ENCODE data around the gene NFIX. TPM values are rescaled to one million over a fixed set of nuclear protein-coding genes. Genes with fewer than 3 reads are reported as not detected.
A peak's percentile ranks its signal among the peaks of the same experiment; 100 is the strongest.

The NFIX gene
- polyA plus RNA-seq, 3 donors from 2014 or later, result 0.49 TPM; not detected in 2

GRCh38 chr19:12987190-12987589 lies 8.1 kb upstream of the NFIX start:
- Mint-ChIP-seq H3K27me3 (ENCODE audit: low read depth in 3 of 3) (peaks cover 7 to 20% (median 13%) of the 10 kb centered on the region in 3 donors), H3K4me3 (no peak overlapping the region), H3K4me1 (peaks cover 0 to 7% of the 10 kb centered on the region in 2 donors), H3K9me3 (peaks cover 0 to 2% (median 0%) of the 10 kb centered on the region in 6 donors), H3K36me3 (no peaks in the 10 kb centered on the region), H3K27ac (no peak overlapping the region)
- DNase-seq, result peak in 1 of 3 donors; percentile 42

- Mint-ChIP-seq H3K9me3 (peaks cover 0 to 2% (median 0%) of the 10 kb centered on the region in 6 donors), H3K27me3 (ENCODE audit: low read depth in 3 of 3) (peaks cover 9 to 20% (median 13%) of the 10 kb centered on the region in 3 donors), H3K4me3 (no peak overlapping the region), H3K4me1 (peaks cover 0 to 7% of the 10 kb centered on the region in 2 donors), H3K27ac (no peak overlapping the region), H3K36me3 (no peaks in the 10 kb centered on the region)
- DNase-seq, result no peak
Measured at GRCh38 chr19:12987781-12988180, 7.5 kb upstream of the NFIX start.

- Mint-ChIP-seq H3K4me1 (peaks cover 7 to 15% of the 10 kb centered on the region in 2 donors), H3K4me3 (no peak overlapping the region), H3K27me3 (ENCODE audit: low read depth in 3 of 3) (peaks cover 19 to 30% (median 29%) of the 10 kb centered on the region in 3 donors), H3K27ac (peak overlapping the region in 2 of 6 donors; percentile 16 to 81), H3K36me3 (no peaks in the 10 kb centered on the region), H3K9me3 (peaks cover 0 to 2% (median 0%) of the 10 kb centered on the region in 6 donors)
- DNase-seq, result no peak
Measured at GRCh38 chr19:12990431-12990830, 4.8 kb upstream of the NFIX start.

- peak overlapping the region in 4 of 6 donors; percentile 8 to 81 (median 36) for H3K27ac Mint-ChIP-seq
- no peaks in the 10 kb centered on the region for H3K36me3 Mint-ChIP-seq
- H3K27me3 Mint-ChIP-seq (ENCODE audit: low read depth in 3 of 3), result peaks cover 17 to 29% (median 28%) of the 10 kb centered on the region in 3 donors
- no peak for DNase-seq
- H3K9me3 Mint-ChIP-seq, result peaks cover 0 to 2% (median 0%) of the 10 kb centered on the region in 6 donors
- no peak overlapping the region for H3K4me3 Mint-ChIP-seq
- peaks cover 7 to 15% of the 10 kb centered on the region in 2 donors for H3K4me1 Mint-ChIP-seq
Measured at GRCh38 chr19:12990853-12991252, 4.4 kb upstream of the NFIX start.

- Mint-ChIP-seq H3K9me3 (peaks cover 0 to 2% (median 0%) of the 10 kb centered on the region in 6 donors), H3K36me3 (no peaks in the 10 kb centered on the region), H3K4me3 (no peak overlapping the region), H3K27me3 (ENCODE audit: low read depth in 3 of 3) (peaks cover 15 to 30% (median 28%) of the 10 kb centered on the region in 3 donors), H3K4me1 (peaks cover 7 to 16% of the 10 kb centered on the region in 2 donors), H3K27ac (peak overlapping the region in 3 of 6 donors; percentile 56 to 81 (median 63))
- DNase-seq, result no peak
Measured at GRCh38 chr19:12991296-12991695, 4.0 kb upstream of the NFIX start.

- H3K9me3 Mint-ChIP-seq, result peaks cover 0 to 2% (median 0%) of the 10 kb centered on the region in 6 donors
- DNase-seq, result no peak
- peaks cover 7 to 12% of the 10 kb centered on the region in 2 donors for H3K4me1 Mint-ChIP-seq
- H3K27ac Mint-ChIP-seq, result no peak overlapping the region
- no peak overlapping the region for H3K4me3 Mint-ChIP-seq
- H3K36me3 Mint-ChIP-seq, result no peaks in the 10 kb centered on the region
- H3K27me3 Mint-ChIP-seq (ENCODE audit: low read depth in 3 of 3), result peaks cover 18 to 34% (median 34%) of the 10 kb centered on the region in 3 donors
Measured at GRCh38 chr19:12992729-12993128, 2.5 kb upstream of the NFIX start.

GRCh38 chr19:12993562-12993961 lies 1.7 kb upstream of the NFIX start:
- no peak for DNase-seq
- Mint-ChIP-seq H3K36me3 (peaks cover 0 to 4% (median 0%) of the 10 kb centered on the region in 3 donors), H3K27me3 (ENCODE audit: low read depth in 3 of 3) (peaks cover 22 to 40% (median 36%) of the 10 kb centered on the region in 3 donors), H3K4me3 (peak overlapping the region; percentile 9 to 50 (median 32)), H3K4me1 (peaks cover 7 to 12% of the 10 kb centered on the region in 2 donors), H3K27ac (peak overlapping the region in 3 of 6 donors; percentile 32 to 76 (median 52)), H3K9me3 (peaks cover 0 to 2% (median 0%) of the 10 kb centered on the region in 6 donors)

GRCh38 chr19:12995596-12996405 lies 526 bp downstream of the NFIX start:
- Mint-ChIP-seq H3K4me1 (peaks cover 7 to 12% of the 10 kb centered on the region in 2 donors), H3K27ac (peak overlapping the region in 1 of 6 donors; percentile 17), H3K9me3 (peaks cover 0 to 2% (median 0%) of the 10 kb centered on the region in 6 donors), H3K4me3 (peak overlapping the region; percentile 47 to 84 (median 71)), H3K27me3 (ENCODE audit: low read depth in 3 of 3) (peaks cover 26 to 44% (median 39%) of the 10 kb centered on the region in 3 donors), H3K36me3 (peaks cover 0 to 4% (median 0%) of the 10 kb centered on the region in 3 donors)
- DNase-seq, result peak in 2 of 3 donors; percentile 28 to 30

GRCh38 chr19:12996406-12997094 lies 1.3 kb downstream of the NFIX start:
- H3K36me3 Mint-ChIP-seq, result peaks cover 0 to 4% (median 0%) of the 10 kb centered on the region in 3 donors
- H3K27ac Mint-ChIP-seq, result peak overlapping the region in 2 of 6 donors; percentile 49 to 62
- DNase-seq, result no peak
- peaks cover 7 to 12% of the 10 kb centered on the region in 2 donors for H3K4me1 Mint-ChIP-seq
- H3K27me3 Mint-ChIP-seq (ENCODE audit: low read depth in 3 of 3), result peaks cover 27 to 44% (median 36%) of the 10 kb centered on the region in 3 donors
- peaks cover 0 to 2% (median 0%) of the 10 kb centered on the region in 6 donors for H3K9me3 Mint-ChIP-seq
- H3K4me3 Mint-ChIP-seq, result peak overlapping the region; percentile 50 to 76 (median 52)

- Mint-ChIP-seq H3K36me3 (peaks cover 0 to 4% (median 0%) of the 10 kb centered on the region in 3 donors), H3K27ac (peak overlapping the region in 5 of 6 donors; percentile 40 to 83 (median 75)), H3K27me3 (ENCODE audit: low read depth in 3 of 3) (peaks cover 25 to 43% (median 36%) of the 10 kb centered on the region in 3 donors), H3K4me3 (peak overlapping the region; percentile 50 to 76 (median 63)), H3K4me1 (peaks cover 7 to 12% of the 10 kb centered on the region in 2 donors), H3K9me3 (peaks cover 0 to 2% (median 0%) of the 10 kb centered on the region in 6 donors)
- DNase-seq, result no peak
Measured at GRCh38 chr19:12997179-12997966, 2.1 kb downstream of the NFIX start.

- peak overlapping the region; percentile 25 to 59 (median 51) for H3K4me3 Mint-ChIP-seq
- peaks cover 0 to 4% (median 0%) of the 10 kb centered on the region in 3 donors for H3K36me3 Mint-ChIP-seq
Measured at GRCh38 chr19:12997967-12998940, 3.0 kb downstream of the NFIX start.

GRCh38 chr19:13001166-13001501 lies 5.9 kb downstream of the NFIX start:
- Mint-ChIP-seq H3K9me3 (no peaks in the 10 kb centered on the region), H3K36me3 (peaks cover 0 to 4% (median 0%) of the 10 kb centered on the region in 3 donors), H3K4me1 (peaks cover 0 to 1% of the 10 kb centered on the region in 2 donors), H3K4me3 (no peak overlapping the region), H3K27ac (no peak overlapping the region), H3K27me3 (ENCODE audit: low read depth in 3 of 3) (peaks cover 12 to 21% (median 17%) of the 10 kb centered on the region in 3 donors)
- no peak for DNase-seq

More at GRCh38 chr19:12997967-12998940, 3.0 kb downstream of the NFIX start:
- H3K27ac Mint-ChIP-seq, result peak overlapping the region in 4 of 6 donors; percentile 40 to 83 (median 78)
- no peak for DNase-seq
- H3K4me1 Mint-ChIP-seq, result peaks cover 7 to 12% of the 10 kb centered on the region in 2 donors
- H3K9me3 Mint-ChIP-seq, result peaks cover 0 to 2% (median 0%) of the 10 kb centered on the region in 6 donors
- H3K27me3 Mint-ChIP-seq (ENCODE audit: low read depth in 3 of 3), result peaks cover 25 to 39% (median 34%) of the 10 kb centered on the region in 3 donors
